RWPE2 (cell line): Measurements from ENCODE around the gene DHRS3.
"Not testable (repeated sequence)": the region's sequence is repeated elsewhere in the genome, so short reads cannot be mapped to it uniquely, and the experiment has no call there.

Experiments
- ATAC-seq: fragments of 200-7000 bp; cut with Tn5 transposase; 3 replicates; pipeline ENCODE4 v1.9.1; 2021; ENCODE audit warnings: low read depth
- DNase-seq: peaks from one replicate; pipeline ENCODE4 v3.0.0-alpha.2; 2020; ENCODE audit warnings: low spot score
- H3K27ac ChIP-seq: fragments of 450-650 bp; 2 replicates; pipeline ENCODE4 v1.5.1; 2017; ENCODE audit warnings: mild to moderate bottlenecking; ENCODE audit not compliant: poor library complexity, severe bottlenecking
- H3K27me3 ChIP-seq: fragments of 250-450 bp; sonication (Bioruptor Pico); 2 replicates; pipeline ENCODE4 v1.5.1; 2021; ENCODE audit warnings: mild to moderate bottlenecking, moderate library complexity; ENCODE audit not compliant: insufficient read depth, poor library complexity, severe bottlenecking
- H3K36me3 ChIP-seq: fragments of 250-450 bp; sonication (Bioruptor Pico); 2 replicates; pipeline ENCODE4 v1.5.1; 2020; ENCODE audit warnings: low read depth, mild to moderate bottlenecking, moderate library complexity
- H3K4me1 ChIP-seq: fragments of 250-450 bp; sonication (Bioruptor Pico); 2 replicates; pipeline ENCODE4 v1.5.1; 2021; ENCODE audit warnings: mild to moderate bottlenecking, moderate library complexity; ENCODE audit not compliant: insufficient read depth, poor library complexity, severe bottlenecking
- H3K4me3 ChIP-seq: fragments of 250-450 bp; sonication (Bioruptor Pico); 2 replicates; pipeline ENCODE4 v1.5.1; 2021; ENCODE audit warnings: mild to moderate bottlenecking, moderate library complexity; ENCODE audit not compliant: severe bottlenecking
- H3K9me3 ChIP-seq: fragments of 250-450 bp; sonication (Bioruptor Pico); 2 replicates; pipeline ENCODE4 v1.5.1; 2021; ENCODE audit warnings: mild to moderate bottlenecking, moderate library complexity; ENCODE audit not compliant: severe bottlenecking
- CTCF ChIP-seq: fragments of 450-650 bp; IDR thresholded peaks from one replicate; pipeline ENCODE4 v1.5.1; 2017; ENCODE audit warnings: mild to moderate bottlenecking, moderate library complexity; ENCODE audit not compliant: poor library complexity, severe bottlenecking

The DHRS3 gene

GRCh38 chr1:12661606-12662219 lies 43.7 kb upstream of the DHRS3 start:
- H3K4me1 ChIP-seq, result no peaks in the 10 kb centered on the region
- H3K27me3 ChIP-seq, result no peaks in the 10 kb centered on the region
- no peak for DNase-seq
- H3K36me3 ChIP-seq, result no peaks in the 10 kb centered on the region
- TF ChIP-seq CTCF, result no peak
- ATAC-seq, result no peak
- H3K4me3 ChIP-seq, result no peak overlapping the region
- H3K27ac ChIP-seq, result no peak overlapping the region
- H3K9me3 ChIP-seq, result no peaks in the 10 kb centered on the region

- H3K9me3 ChIP-seq, result no peaks in the 10 kb centered on the region
- H3K36me3 ChIP-seq, result no peaks in the 10 kb centered on the region
- no peak overlapping the region for H3K4me3 ChIP-seq
- ATAC-seq (peak; percentile 84), DNase-seq (no peak)
- H3K27ac ChIP-seq, result no peak overlapping the region
- TF ChIP-seq CTCF, result peak; percentile 91
- no peaks in the 10 kb centered on the region for H3K4me1 ChIP-seq
- no peaks in the 10 kb centered on the region for H3K27me3 ChIP-seq
These were observed 40.8 kb upstream of the DHRS3 start for GRCh38 chr1:12658531-12659453.

- H3K27me3 ChIP-seq, H3K9me3 ChIP-seq, H3K4me3 ChIP-seq, H3K36me3 ChIP-seq, H3K27ac ChIP-seq, H3K4me1 ChIP-seq, ATAC-seq, DNase-seq: not testable (repeated sequence)
These were observed 40.0 kb upstream of the DHRS3 start for GRCh38 chr1:12657885-12658512.

GRCh38 chr1:12657060-12657884 lies 39.3 kb upstream of the DHRS3 start:
- TF ChIP-seq CTCF, result no peak
- Histone ChIP-seq H3K36me3 (no peaks in the 10 kb centered on the region), H3K9me3 (no peaks in the 10 kb centered on the region), H3K27ac (no peak overlapping the region), H3K4me3 (no peak overlapping the region), H3K4me1 (no peaks in the 10 kb centered on the region), H3K27me3 (no peaks in the 10 kb centered on the region)
- ATAC-seq, result no peak
- DNase-seq, result no peak

- no peaks in the 10 kb centered on the region for H3K27me3 ChIP-seq
- no peak overlapping the region for H3K4me3 ChIP-seq
- no peak for TF ChIP-seq CTCF
- no peak overlapping the region for H3K27ac ChIP-seq
- no peaks in the 10 kb centered on the region for H3K9me3 ChIP-seq
- H3K36me3 ChIP-seq, result no peaks in the 10 kb centered on the region
- ATAC-seq (no peak), DNase-seq (no peak)
- H3K4me1 ChIP-seq, result no peaks in the 10 kb centered on the region
These were observed 38.6 kb upstream of the DHRS3 start for GRCh38 chr1:12656575-12656974.
